BE2C (cell line): Measurements from ENCODE around the gene SETDB2.

Source experiments
- DNase-seq: peaks from one replicate; pipeline ENCODE4 v3.0.0-alpha.2; 2020
- H3K27me3 ChIP-seq: fragments of 250-450 bp; sonication (Bioruptor Pico); 2 replicates; pipeline ENCODE4 v1.5.1; 2020; ENCODE audit warnings: mild to moderate bottlenecking
- H3K36me3 ChIP-seq: fragments of 250-450 bp; sonication (Bioruptor Pico); 2 replicates; pipeline ENCODE4 v1.5.1; 2020; ENCODE audit warnings: mild to moderate bottlenecking
- H3K4me1 ChIP-seq: fragments of 250-450 bp; sonication (Bioruptor Pico); 2 replicates; pipeline ENCODE4 v1.5.1; 2020
- H3K4me3 ChIP-seq: 2 replicates; pipeline ENCODE4 v1.5.1; 2011; ENCODE audit warnings: low read depth, low read length
- H3K9me3 ChIP-seq: fragments of 250-450 bp; sonication (Bioruptor Pico); 2 replicates; pipeline ENCODE4 v1.5.1; 2020
- TF ChIP-seq, protein P1 (sequence below): IDR thresholded peaks from 2 replicates; pipeline ENCODE4 v1.5.1; 2012; ENCODE audit warnings: mild to moderate bottlenecking, low read depth, low read length

The SETDB2 gene

GRCh38 chr13:49536144-49536873 lies 92.2 kb downstream of the SETDB2 start:
- Histone ChIP-seq H3K4me1 (no peaks in the 10 kb centered on the region), H3K36me3 (peaks cover 25% of the 10 kb centered on the region), H3K27me3 (no peaks in the 10 kb centered on the region), H3K4me3 (no peak overlapping the region), H3K9me3 (no peaks in the 10 kb centered on the region)
- DNase-seq: no peak
- TF ChIP-seq, protein P1, sequence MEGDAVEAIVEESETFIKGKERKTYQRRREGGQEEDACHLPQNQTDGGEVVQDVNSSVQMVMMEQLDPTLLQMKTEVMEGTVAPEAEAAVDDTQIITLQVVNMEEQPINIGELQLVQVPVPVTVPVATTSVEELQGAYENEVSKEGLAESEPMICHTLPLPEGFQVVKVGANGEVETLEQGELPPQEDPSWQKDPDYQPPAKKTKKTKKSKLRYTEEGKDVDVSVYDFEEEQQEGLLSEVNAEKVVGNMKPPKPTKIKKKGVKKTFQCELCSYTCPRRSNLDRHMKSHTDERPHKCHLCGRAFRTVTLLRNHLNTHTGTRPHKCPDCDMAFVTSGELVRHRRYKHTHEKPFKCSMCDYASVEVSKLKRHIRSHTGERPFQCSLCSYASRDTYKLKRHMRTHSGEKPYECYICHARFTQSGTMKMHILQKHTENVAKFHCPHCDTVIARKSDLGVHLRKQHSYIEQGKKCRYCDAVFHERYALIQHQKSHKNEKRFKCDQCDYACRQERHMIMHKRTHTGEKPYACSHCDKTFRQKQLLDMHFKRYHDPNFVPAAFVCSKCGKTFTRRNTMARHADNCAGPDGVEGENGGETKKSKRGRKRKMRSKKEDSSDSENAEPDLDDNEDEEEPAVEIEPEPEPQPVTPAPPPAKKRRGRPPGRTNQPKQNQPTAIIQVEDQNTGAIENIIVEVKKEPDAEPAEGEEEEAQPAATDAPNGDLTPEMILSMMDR: no peak

- Histone ChIP-seq H3K9me3 (no peaks in the 10 kb centered on the region), H3K4me1 (no peaks in the 10 kb centered on the region), H3K4me3 (no peak overlapping the region), H3K27me3 (no peaks in the 10 kb centered on the region), H3K36me3 (peaks cover 25% of the 10 kb centered on the region)
- TF ChIP-seq, protein P1: no peak
- DNase-seq: no peak
Measured at GRCh38 chr13:49538404-49538803, 94.3 kb downstream of the SETDB2 start.

DNA sequence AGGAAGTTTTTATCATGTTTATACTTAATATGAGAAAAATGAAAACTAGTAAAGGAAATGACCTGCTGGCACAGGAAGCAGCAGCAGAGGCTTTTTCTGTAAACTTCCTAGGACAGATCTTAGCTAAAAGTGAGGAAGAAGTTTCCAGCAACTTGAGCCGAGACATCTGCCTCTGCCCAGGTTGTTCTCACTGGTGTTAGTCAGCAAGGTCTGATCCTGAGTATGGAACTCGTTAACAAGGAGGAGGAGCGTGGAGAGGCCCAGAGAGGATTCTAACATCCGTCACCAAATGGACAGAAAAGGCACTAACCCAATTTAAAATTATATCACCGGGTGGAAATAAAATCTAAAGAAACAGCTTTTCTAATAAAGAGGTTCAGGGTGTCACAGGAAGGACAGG lies 95.2 kb downstream of the SETDB2 start:
- no peak overlapping the region for H3K4me3 ChIP-seq
- no peaks in the 10 kb centered on the region for H3K9me3 ChIP-seq
- TF ChIP-seq, protein P1: no peak
- H3K36me3 ChIP-seq: peaks cover 22% of the 10 kb centered on the region
- no peak for DNase-seq
- H3K27me3 ChIP-seq: no peaks in the 10 kb centered on the region
- no peaks in the 10 kb centered on the region for H3K4me1 ChIP-seq

- Histone ChIP-seq H3K27me3 (no peaks in the 10 kb centered on the region), H3K4me1 (no peaks in the 10 kb centered on the region), H3K4me3 (no peak overlapping the region), H3K9me3 (no peaks in the 10 kb centered on the region), H3K36me3 (peaks cover 26% of the 10 kb centered on the region)
- no peak for DNase-seq
- TF ChIP-seq, protein P1: no peak
Measured at GRCh38 chr13:49539746-49540145, 95.7 kb downstream of the SETDB2 start.

DNA sequence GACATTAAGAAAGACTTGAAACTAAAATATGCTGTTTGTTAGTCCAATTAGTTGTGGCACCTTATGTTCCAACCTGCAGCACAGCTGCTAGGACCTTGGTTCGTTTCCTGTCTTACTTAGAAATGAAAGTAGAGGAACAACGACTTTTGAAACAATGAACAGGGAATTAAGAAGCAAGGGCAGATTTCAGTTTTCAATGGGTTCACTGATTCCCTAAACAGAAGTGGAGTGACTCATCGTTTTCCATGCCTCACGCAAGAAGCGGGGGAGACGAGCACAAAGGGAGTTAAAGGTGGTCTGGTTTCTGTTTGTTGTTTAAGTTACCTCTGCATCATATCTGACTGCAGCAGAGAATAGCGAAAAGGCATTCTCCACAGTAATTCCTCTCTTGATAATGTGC lies 96.5 kb downstream of the SETDB2 start:
- no peak for DNase-seq
- Histone ChIP-seq H3K4me1 (no peaks in the 10 kb centered on the region), H3K27me3 (no peaks in the 10 kb centered on the region), H3K9me3 (no peaks in the 10 kb centered on the region), H3K36me3 (peaks cover 26% of the 10 kb centered on the region), H3K4me3 (no peak overlapping the region)
- TF ChIP-seq, protein P1: no peak

- TF ChIP-seq, protein P1: no peak
- Histone ChIP-seq H3K27me3 (no peaks in the 10 kb centered on the region), H3K4me1 (no peaks in the 10 kb centered on the region; the same call in 1 of the 2 replicates), H3K36me3 (peaks cover 36% of the 10 kb centered on the region), H3K4me3 (no peak overlapping the region), H3K9me3 (no peaks in the 10 kb centered on the region)
- no peak for DNase-seq
Measured at GRCh38 chr13:49543656-49544055, 99.6 kb downstream of the SETDB2 start.
